ENCODE measurements around the gene GZF1. TPM values are rescaled to one million over a fixed set of nuclear protein-coding genes. Genes with fewer than 3 reads are reported as not detected.

Gene GZF1
- polyA plus RNA-seq, 3 donors, result 5.5 to 215 (median 7.0) TPM

GRCh38 chr20:23414526-23415188 lies 52.7 kb downstream of the GZF1 start:
- no CpG with 5 or more reads among the region's 1 CpG for WGBS (ENCODE audit: insufficient coverage)
- Histone ChIP-seq H2AFZ (ENCODE audit: insufficient read depth, low read depth, low read length, poor library complexity, severe bottlenecking) (no peak overlapping the region), H3K27ac (ENCODE audit: low read depth in 1 of 2, low read length in 2 of 2) (no peak overlapping the region), H3K4me2 (replicated peaks; ENCODE audit: extremely low read depth, low read length, poor library complexity, severe bottlenecking) (no peak overlapping the region), H3K9ac (ENCODE audit: insufficient read depth, low read length, poor library complexity, severe bottlenecking) (no peak overlapping the region), H4K20me1 (ENCODE audit: insufficient read depth, low read length) (peaks cover 43% of the 10 kb centered on the region), H3K27me3 (ENCODE audit: control insufficient read depth in 2 of 2, insufficient read depth in 2 of 2, low read length in 2 of 2) (no peaks in the 10 kb centered on the region), H3K9me3 (replicated peaks in 1 of 2; ENCODE audit: control insufficient read depth in 1 of 2, insufficient read depth in 1 of 2, low read length in 2 of 2) (no peaks in the 10 kb centered on the region), H3K79me2 (ENCODE audit: insufficient read depth, low read length) (peaks cover 96% of the 10 kb centered on the region), H3K4me1 (ENCODE audit: control insufficient read depth in 1 of 2, insufficient read depth in 2 of 2, low read length in 2 of 2) (peaks cover 5% of the 10 kb centered on the region in 2 donors), H3K36me3 (replicated peaks in 1 of 2; ENCODE audit: control insufficient read depth in 1 of 2, insufficient read depth in 2 of 2, low read length in 2 of 2) (peaks cover 0 to 3% of the 10 kb centered on the region in 2 donors), H3K4me3 (replicated peaks in 1 of 3; ENCODE audit: low read depth in 2 of 3, low read length in 3 of 3) (no peak overlapping the region)
- DNase-seq, result no peak
- Mint-ChIP-seq H3K4me3 (no peak overlapping the region), H3K4me1 (peaks cover 24% of the 10 kb centered on the region), H3K36me3 (peaks cover 4 to 10% of the 10 kb centered on the region in 2 donors), H3K27me3 (ENCODE audit: low read depth in 3 of 3) (no peaks in the 10 kb centered on the region), H3K27ac (peak overlapping the region in 1 of 7 donors; percentile 41), H3K9me3 (no peaks in the 10 kb centered on the region)
- intact Hi-C loops (cut with micrococcal nuclease), result loop anchor here in 1 of 2 donors (5.0 kb wide), 1 partner anchor 37 kb away; no protein-coding TSS in a partner anchor
- no peak for TF ChIP-seq CTCF (IDR thresholded peaks at IDR 0.05)

- Mint-ChIP-seq H3K4me1 (peaks cover 27% of the 10 kb centered on the region), H3K27me3 (ENCODE audit: low read depth in 3 of 3) (no peaks in the 10 kb centered on the region), H3K27ac (no peak overlapping the region), H3K36me3 (peaks cover 4 to 10% of the 10 kb centered on the region in 2 donors), H3K9me3 (no peaks in the 10 kb centered on the region), H3K4me3 (no peak overlapping the region)
- H3K79me2 ChIP-seq (ENCODE audit: insufficient read depth, low read length), result peaks cover 95% of the 10 kb centered on the region
- no peak for DNase-seq
- no peak for TF ChIP-seq CTCF (IDR thresholded peaks at IDR 0.05)
- intact Hi-C loops (cut with micrococcal nuclease), result loop anchor here in 1 of 2 donors (5.0 kb wide), 1 partner anchor 38 kb away; no protein-coding TSS in a partner anchor
- H3K9ac ChIP-seq (ENCODE audit: insufficient read depth, low read length, poor library complexity, severe bottlenecking), result no peak overlapping the region
- no peaks in the 10 kb centered on the region for H3K9me3 ChIP-seq (replicated peaks in 1 of 2; ENCODE audit: control insufficient read depth in 1 of 2, insufficient read depth in 1 of 2, low read length in 2 of 2)
- H3K4me1 ChIP-seq (ENCODE audit: control insufficient read depth in 1 of 2, insufficient read depth in 2 of 2, low read length in 2 of 2), result peaks cover 7% of the 10 kb centered on the region in 2 donors
- no CpG with 5 or more reads among the region's 5 CpGs for WGBS (ENCODE audit: insufficient coverage)
- H4K20me1 ChIP-seq (ENCODE audit: insufficient read depth, low read length), result peaks cover 35% of the 10 kb centered on the region
- no peak overlapping the region for H2AFZ ChIP-seq (ENCODE audit: insufficient read depth, low read depth, low read length, poor library complexity, severe bottlenecking)
- no peak overlapping the region for H3K4me3 ChIP-seq (replicated peaks in 1 of 3; ENCODE audit: low read depth in 2 of 3, low read length in 3 of 3)
- H3K4me2 ChIP-seq (replicated peaks; ENCODE audit: extremely low read depth, low read length, poor library complexity, severe bottlenecking), result no peak overlapping the region
- no peaks in the 10 kb centered on the region for H3K27me3 ChIP-seq (ENCODE audit: control insufficient read depth in 2 of 2, insufficient read depth in 2 of 2, low read length in 2 of 2)
- H3K27ac ChIP-seq (ENCODE audit: low read depth in 1 of 2, low read length in 2 of 2), result no peak overlapping the region
- peaks cover 0 to 3% of the 10 kb centered on the region in 2 donors for H3K36me3 ChIP-seq (replicated peaks in 1 of 2; ENCODE audit: control insufficient read depth in 1 of 2, insufficient read depth in 2 of 2, low read length in 2 of 2)
These were observed 53.6 kb downstream of the GZF1 start for GRCh38 chr20:23415555-23415954.
